MCF 10A (cell line): ENCODE data around the gene A2M. TPM values are rescaled to one million over a fixed set of nuclear protein-coding genes. Genes with fewer than 3 reads are reported as not detected.

Experiments used
- BruUV-seq: library from RNA; stranded (reverse); fragments of 400-500 nt; replicated peaks from 2 replicates; lab custom pipeline; 2021; lab: Mats Ljungman, UMichigan
- CTCF ChIA-PET: fragments of 300-600 bp; sonication (Branson Sonifier 250); formaldehyde crosslinking; extraction: SDS; loops from one replicate; lab custom pipeline; 2021; ENCODE audit warnings: antibody characterized with exemption, inconsistent platforms; lab: Yijun Ruan, JAX
- POLR2A ChIA-PET: fragments of 300-600, 350-650 bp; sonication (Branson Sonifier 250); formaldehyde crosslinking; extraction: SDS; loops from one replicate; lab custom pipeline; 2020; ENCODE audit warnings: antibody characterized with exemption, inconsistent platforms; lab: Yijun Ruan, JAX
- DNase-seq: peaks from one replicate; pipeline ENCODE4 v3.0.0-alpha.2; 2018; ENCODE audit not compliant: unreplicated experiment
- H3K27ac Mint-ChIP-seq: one replicate; pipeline ENCODE4 v1.8.0; 2022; ENCODE audit warnings: mild to moderate bottlenecking, low read depth, mixed read lengths; ENCODE audit not compliant: unreplicated experiment
- H3K27me3 Mint-ChIP-seq: one replicate; pipeline ENCODE4 v1.8.0; 2022; ENCODE audit warnings: mixed read lengths; ENCODE audit not compliant: insufficient read depth, unreplicated experiment
- H3K36me3 Mint-ChIP-seq: one replicate; pipeline ENCODE4 v1.8.0; 2022; ENCODE audit warnings: mild to moderate bottlenecking, moderate library complexity, mixed read lengths; ENCODE audit not compliant: insufficient read depth, unreplicated experiment
- H3K4me1 Mint-ChIP-seq: one replicate; pipeline ENCODE4 v1.8.0; 2022; ENCODE audit warnings: mixed read lengths; ENCODE audit not compliant: insufficient read depth, unreplicated experiment
- H3K4me3 Mint-ChIP-seq: one replicate; pipeline ENCODE4 v1.8.0; 2022; ENCODE audit warnings: mild to moderate bottlenecking, moderate library complexity, mixed read lengths; ENCODE audit not compliant: unreplicated experiment
- H3K9me3 Mint-ChIP-seq: one replicate; pipeline ENCODE4 v1.8.0; 2022; ENCODE audit warnings: mixed read lengths; ENCODE audit not compliant: unreplicated experiment
- CTCF ChIP-seq: fragments of 200-600 bp; IDR thresholded peaks from one replicate; pipeline ENCODE4 v1.8.0; 2022; ENCODE audit warnings: antibody characterized with exemption, mild to moderate bottlenecking; ENCODE audit not compliant: unreplicated experiment
- intact Hi-C: fragments of 100-400 bp; cut with micrococcal nuclease; formaldehyde crosslinking; loops from 2 replicates; pipeline ENCODE4 v1.14.1; 2022
- total RNA-seq: library from RNA; stranded (reverse); gene quantifications from 2 replicates; pipeline ENCODE4 v1.2.3, GENCODE V29; 2022

A2M gene
- total RNA-seq, 1 experiment from 2014 or later = not detected

- no peak for TF ChIP-seq CTCF
- DNase-seq = no peak
- Mint-ChIP-seq H3K4me1 (peaks cover 13% of the 10 kb centered on the region), H3K27me3 (no peaks in the 10 kb centered on the region), H3K4me3 (peak overlapping the region; percentile 41), H3K27ac (no peak overlapping the region), H3K36me3 (no peaks in the 10 kb centered on the region), H3K9me3 (no peaks in the 10 kb centered on the region)
- POLR2A ChIA-PET = no interaction called here
- intact Hi-C loops = loop anchor here (10.0 kb wide), 2 partner anchors 219 to 269 kb away; no protein-coding TSS in a partner anchor
- no TSS peak for BruUV-seq
- CTCF ChIA-PET = interaction anchor here (0.6 to 4.5 kb wide), 6 partner anchors 17 to 681 kb away, joined by 3 to 28 read pairs (median 4); no protein-coding TSS in a partner anchor
Observed at GRCh38 chr12:9066183-9066623, 49.5 kb downstream of the A2M start.

DNA sequence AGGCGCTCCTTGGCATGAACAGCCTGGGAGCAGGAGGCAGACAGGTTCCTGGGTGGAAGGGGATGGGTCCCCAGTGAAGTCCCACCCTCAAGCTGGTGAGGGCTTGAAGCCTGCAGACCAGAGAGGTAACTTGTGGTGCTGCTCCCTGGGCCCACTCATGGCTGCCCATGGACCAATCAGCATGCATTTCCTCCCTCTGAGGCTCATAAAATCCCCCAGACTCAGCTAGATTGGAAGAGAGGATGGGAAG is 50.2 kb downstream of the A2M start:
- no peak for TF ChIP-seq CTCF
- no peak for DNase-seq
- H3K4me3 Mint-ChIP-seq = peak overlapping the region; percentile 79
- H3K9me3 Mint-ChIP-seq = no peaks in the 10 kb centered on the region
- no peaks in the 10 kb centered on the region for H3K27me3 Mint-ChIP-seq
- ChIA-PET CTCF (interaction anchor here (0.6 to 4.5 kb wide), 10 partner anchors 8 to 682 kb away, joined by 3 to 28 read pairs (median 4); no protein-coding TSS in a partner anchor), POLR2A (interaction anchor here (0.9 to 2.6 kb wide), 5 partner anchors 11 to 208 kb away, joined by 3 to 17 read pairs (median 4); partner anchors contain the start of gene M6PR)
- BruUV-seq = no TSS peak
- no peak overlapping the region for H3K27ac Mint-ChIP-seq
- H3K4me1 Mint-ChIP-seq = peaks cover 13% of the 10 kb centered on the region
- no peaks in the 10 kb centered on the region for H3K36me3 Mint-ChIP-seq
- intact Hi-C loops = loop anchor here (10.0 kb wide), 2 partner anchors 219 to 269 kb away; no protein-coding TSS in a partner anchor

- Mint-ChIP-seq H3K4me1 (peaks cover 13% of the 10 kb centered on the region), H3K4me3 (peak overlapping the region; percentile 79), H3K27me3 (no peaks in the 10 kb centered on the region), H3K27ac (peak overlapping the region; percentile 79), H3K36me3 (no peaks in the 10 kb centered on the region), H3K9me3 (no peaks in the 10 kb centered on the region)
- DNase-seq = peak; percentile 70
- TF ChIP-seq CTCF = no peak
- ChIA-PET CTCF (interaction anchor here (0.6 to 4.5 kb wide), 19 partner anchors 9 to 573 kb away, joined by 3 to 28 read pairs (median 4); partner anchors contain the start of gene M6PR), POLR2A (interaction anchor here (0.5 to 2.6 kb wide), 13 partner anchors 9 to 484 kb away, joined by 3 to 17 read pairs (median 3); partner anchors contain the start of gene M6PR)
- intact Hi-C loops = loop anchor here (5.0 to 10.0 kb wide), 3 partner anchors 220 to 307 kb away; no protein-coding TSS in a partner anchor
- BruUV-seq = no TSS peak
Observed at GRCh38 chr12:9064815-9065606, 50.7 kb downstream of the A2M start.

DNA sequence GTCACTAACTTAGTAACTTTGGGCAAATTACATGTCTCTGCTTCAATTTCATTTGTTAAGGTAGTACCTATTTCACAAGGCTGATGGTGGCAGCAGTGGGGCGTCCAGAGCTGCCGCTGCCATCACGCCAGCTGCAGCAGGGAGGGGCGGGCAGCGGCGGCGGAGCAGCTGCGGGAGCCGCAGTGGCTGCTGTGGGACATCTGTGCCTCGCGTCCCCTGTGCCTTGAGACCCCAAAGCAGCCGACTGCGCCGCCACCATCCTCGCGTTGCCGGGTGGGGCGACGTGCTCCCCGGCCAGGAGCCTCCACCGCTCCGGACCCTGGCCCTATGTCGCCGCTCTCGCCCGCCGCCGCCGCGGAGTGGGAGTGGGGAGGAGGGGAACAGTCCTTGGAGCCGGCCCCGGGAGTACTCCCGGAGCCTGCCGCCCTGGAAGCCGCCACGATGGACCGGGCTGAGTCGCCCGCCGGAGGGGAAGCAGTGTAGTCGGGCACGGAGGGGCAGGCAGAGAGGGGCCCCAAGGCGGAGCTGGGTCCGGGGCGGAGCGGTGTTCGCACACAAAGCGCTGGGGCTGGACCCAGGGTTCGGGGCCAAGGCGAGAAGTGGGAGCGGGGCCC is 51.4 kb downstream of the A2M start:
- Mint-ChIP-seq H3K4me1 (peaks cover 13% of the 10 kb centered on the region), H3K9me3 (no peaks in the 10 kb centered on the region), H3K36me3 (no peaks in the 10 kb centered on the region), H3K27ac (peak overlapping the region; percentile 79), H3K4me3 (peak overlapping the region; percentile 79), H3K27me3 (no peaks in the 10 kb centered on the region)
- peak; percentile 38 for TF ChIP-seq CTCF
- CTCF ChIA-PET = interaction anchor here (0.6 to 4.5 kb wide), 35 partner anchors 9 to 574 kb away, joined by 3 to 28 read pairs (median 3); partner anchors contain the start of gene M6PR
- BruUV-seq = TSS peak; percentile 67
- POLR2A ChIA-PET = interaction anchor here (0.5 to 2.6 kb wide), 15 partner anchors 8 to 485 kb away, joined by 3 to 17 read pairs (median 3); partner anchors contain the start of gene M6PR
- intact Hi-C loops = loop anchor here (5.0 to 10.0 kb wide), 3 partner anchors 220 to 308 kb away; no protein-coding TSS in a partner anchor
- DNase-seq = peak; percentile 71
